ENCODE data around the gene TARBP2.

DNA sequence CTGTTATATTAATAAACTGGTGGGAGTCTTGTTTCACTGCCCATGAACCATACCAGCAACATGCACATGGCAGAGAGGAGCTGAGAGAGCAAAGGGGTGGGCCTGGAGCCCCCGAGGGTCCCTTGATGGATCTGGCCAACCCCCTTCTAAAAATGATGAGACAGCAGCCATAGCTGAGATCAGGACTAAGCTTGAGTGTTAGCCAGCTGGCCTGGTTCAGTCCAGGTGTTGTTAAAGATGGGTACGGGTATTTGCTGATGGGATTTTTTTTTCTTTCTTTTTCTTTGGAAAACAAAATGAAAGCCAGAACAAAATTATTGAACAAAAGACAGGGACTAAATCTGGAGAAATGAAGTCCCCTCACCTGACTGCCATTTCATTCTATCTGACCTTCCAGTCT, 33.2 kb upstream of the TARBP2 start:
- TF ChIP-seq, protein P1, sequence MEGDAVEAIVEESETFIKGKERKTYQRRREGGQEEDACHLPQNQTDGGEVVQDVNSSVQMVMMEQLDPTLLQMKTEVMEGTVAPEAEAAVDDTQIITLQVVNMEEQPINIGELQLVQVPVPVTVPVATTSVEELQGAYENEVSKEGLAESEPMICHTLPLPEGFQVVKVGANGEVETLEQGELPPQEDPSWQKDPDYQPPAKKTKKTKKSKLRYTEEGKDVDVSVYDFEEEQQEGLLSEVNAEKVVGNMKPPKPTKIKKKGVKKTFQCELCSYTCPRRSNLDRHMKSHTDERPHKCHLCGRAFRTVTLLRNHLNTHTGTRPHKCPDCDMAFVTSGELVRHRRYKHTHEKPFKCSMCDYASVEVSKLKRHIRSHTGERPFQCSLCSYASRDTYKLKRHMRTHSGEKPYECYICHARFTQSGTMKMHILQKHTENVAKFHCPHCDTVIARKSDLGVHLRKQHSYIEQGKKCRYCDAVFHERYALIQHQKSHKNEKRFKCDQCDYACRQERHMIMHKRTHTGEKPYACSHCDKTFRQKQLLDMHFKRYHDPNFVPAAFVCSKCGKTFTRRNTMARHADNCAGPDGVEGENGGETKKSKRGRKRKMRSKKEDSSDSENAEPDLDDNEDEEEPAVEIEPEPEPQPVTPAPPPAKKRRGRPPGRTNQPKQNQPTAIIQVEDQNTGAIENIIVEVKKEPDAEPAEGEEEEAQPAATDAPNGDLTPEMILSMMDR (IDR thresholded peaks at IDR 0.05) = no peak
- no peak for TF ChIP-seq POLR2A (IDR thresholded peaks at IDR 0.05)

All from body of pancreas (tissue), 4 donors.